ENCODE measurements around the gene AMMECR1. TPM values are rescaled to one million over a fixed set of nuclear protein-coding genes. Genes with fewer than 3 reads are reported as not detected.
A peak's percentile ranks its signal among the peaks of the same experiment; 100 is the strongest.

Gene AMMECR1
- total RNA-seq, 1 donor from 2014 or later: 16.0 TPM

DNA sequence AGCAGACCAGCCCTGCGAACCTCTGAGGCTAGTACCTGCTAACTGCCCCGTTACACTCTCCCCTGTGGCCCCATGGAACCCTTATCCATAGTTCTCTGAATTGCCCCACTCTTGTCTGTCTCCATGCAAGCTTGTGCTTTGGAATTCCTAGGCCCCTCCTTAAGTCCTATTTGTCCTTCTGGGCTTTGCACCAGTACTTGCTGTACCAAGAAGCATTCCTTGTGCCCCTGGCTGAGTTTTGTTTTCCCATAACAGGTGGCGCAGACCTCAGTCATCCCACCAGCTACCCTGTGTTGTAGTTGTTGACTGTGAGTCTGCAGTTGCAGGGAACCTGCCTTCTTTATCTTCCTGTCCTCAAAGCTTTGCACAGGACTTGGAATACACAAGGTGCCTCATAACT lies 147.9 kb downstream of the AMMECR1 start:
- no peaks in the 10 kb centered on the region for H3K27me3 ChIP-seq (ENCODE audit: control insufficient read depth, insufficient read depth, low read length)
- TF ChIP-seq, protein P1, sequence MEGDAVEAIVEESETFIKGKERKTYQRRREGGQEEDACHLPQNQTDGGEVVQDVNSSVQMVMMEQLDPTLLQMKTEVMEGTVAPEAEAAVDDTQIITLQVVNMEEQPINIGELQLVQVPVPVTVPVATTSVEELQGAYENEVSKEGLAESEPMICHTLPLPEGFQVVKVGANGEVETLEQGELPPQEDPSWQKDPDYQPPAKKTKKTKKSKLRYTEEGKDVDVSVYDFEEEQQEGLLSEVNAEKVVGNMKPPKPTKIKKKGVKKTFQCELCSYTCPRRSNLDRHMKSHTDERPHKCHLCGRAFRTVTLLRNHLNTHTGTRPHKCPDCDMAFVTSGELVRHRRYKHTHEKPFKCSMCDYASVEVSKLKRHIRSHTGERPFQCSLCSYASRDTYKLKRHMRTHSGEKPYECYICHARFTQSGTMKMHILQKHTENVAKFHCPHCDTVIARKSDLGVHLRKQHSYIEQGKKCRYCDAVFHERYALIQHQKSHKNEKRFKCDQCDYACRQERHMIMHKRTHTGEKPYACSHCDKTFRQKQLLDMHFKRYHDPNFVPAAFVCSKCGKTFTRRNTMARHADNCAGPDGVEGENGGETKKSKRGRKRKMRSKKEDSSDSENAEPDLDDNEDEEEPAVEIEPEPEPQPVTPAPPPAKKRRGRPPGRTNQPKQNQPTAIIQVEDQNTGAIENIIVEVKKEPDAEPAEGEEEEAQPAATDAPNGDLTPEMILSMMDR (IDR thresholded peaks at IDR 0.05; ENCODE audit: insufficient read depth, low read length, poor library complexity, severe bottlenecking): no peak
- DNase-seq (ENCODE audit: low read depth): no peak
- no peaks in the 10 kb centered on the region for H3K36me3 ChIP-seq (ENCODE audit: control insufficient read depth, insufficient read depth, low read length)
- H3K4me3 ChIP-seq (ENCODE audit: low read depth, low read length): no peak overlapping the region

DNA sequence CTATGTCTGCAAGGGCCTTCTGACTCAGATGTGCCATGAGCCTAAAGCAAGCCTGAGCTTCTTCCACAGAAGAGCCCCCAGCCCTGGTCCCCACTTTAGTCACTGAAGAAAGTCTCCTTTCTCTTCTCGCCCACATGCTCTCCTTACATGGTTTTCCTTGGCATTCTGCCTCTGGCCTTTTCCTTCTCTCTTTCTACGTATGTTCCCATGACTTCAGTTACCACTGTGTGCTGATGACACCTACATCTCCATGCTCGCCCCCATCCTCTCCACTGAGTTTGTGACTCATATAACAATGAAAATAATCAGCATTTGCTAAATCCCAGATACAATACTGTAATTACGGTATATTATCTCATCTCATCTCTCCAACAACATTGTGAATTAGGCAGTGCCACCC lies 149.3 kb downstream of the AMMECR1 start:
- no peaks in the 10 kb centered on the region for H3K27me3 ChIP-seq (ENCODE audit: control insufficient read depth, insufficient read depth, low read length)
- TF ChIP-seq, protein P1 (IDR thresholded peaks at IDR 0.05; ENCODE audit: insufficient read depth, low read length, poor library complexity, severe bottlenecking): no peak
- no peak for DNase-seq (ENCODE audit: low read depth)
- no peaks in the 10 kb centered on the region for H3K36me3 ChIP-seq (ENCODE audit: control insufficient read depth, insufficient read depth, low read length)
- no peak overlapping the region for H3K4me3 ChIP-seq (ENCODE audit: low read depth, low read length)

DNA sequence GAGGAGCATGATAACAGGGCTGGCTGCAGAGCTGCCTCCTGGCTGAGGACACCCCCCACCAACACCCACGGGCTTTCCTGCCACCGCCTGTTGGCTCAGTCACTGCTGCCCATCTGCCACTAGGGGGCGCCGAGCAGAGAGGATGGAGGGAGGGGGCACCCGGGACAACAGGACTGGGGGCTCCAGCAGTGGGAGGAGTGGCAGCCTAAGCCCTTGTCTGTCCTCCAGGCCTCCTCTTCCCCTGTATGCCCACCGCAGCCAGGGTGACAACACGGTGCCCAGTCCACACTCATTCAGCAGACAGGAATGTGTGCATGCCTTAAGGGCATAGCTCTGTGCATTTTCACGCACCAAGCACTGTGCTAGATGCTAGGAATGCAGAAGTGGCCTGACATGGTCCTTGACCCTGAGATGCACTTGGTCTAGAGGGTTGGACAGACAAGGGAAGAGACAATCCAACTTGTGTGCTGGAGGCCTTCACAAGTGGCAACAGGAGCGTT lies 149.9 kb downstream of the AMMECR1 start:
- no peak overlapping the region for H3K4me3 ChIP-seq (ENCODE audit: low read depth, low read length)
- H3K27me3 ChIP-seq (ENCODE audit: control insufficient read depth, insufficient read depth, low read length): no peaks in the 10 kb centered on the region
- no peaks in the 10 kb centered on the region for H3K36me3 ChIP-seq (ENCODE audit: control insufficient read depth, insufficient read depth, low read length)
- DNase-seq (ENCODE audit: low read depth): no peak
- TF ChIP-seq, protein P1 (IDR thresholded peaks at IDR 0.05; ENCODE audit: insufficient read depth, low read length, poor library complexity, severe bottlenecking): peak; percentile 61

DNA sequence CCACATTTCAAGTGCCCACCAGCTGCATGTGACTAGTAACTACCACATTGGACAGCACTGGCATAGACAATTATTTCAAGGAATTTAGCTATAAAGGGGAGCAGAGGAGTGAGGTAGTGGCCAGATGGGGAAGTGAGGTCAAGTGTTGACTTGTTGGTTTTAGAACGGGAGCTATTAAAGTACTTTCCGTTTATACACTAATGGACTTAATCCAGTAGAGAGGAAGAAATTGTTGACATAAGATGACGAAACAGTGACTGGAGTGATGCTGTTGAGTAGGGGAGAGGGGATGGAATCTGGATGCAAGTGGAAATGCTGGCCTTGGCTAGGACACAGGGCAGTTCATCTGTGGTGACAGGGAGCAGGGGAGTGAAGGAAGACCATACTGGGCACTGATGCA lies 154.4 kb downstream of the AMMECR1 start:
- DNase-seq (ENCODE audit: low read depth): no peak
- H3K36me3 ChIP-seq (ENCODE audit: control insufficient read depth, insufficient read depth, low read length): no peaks in the 10 kb centered on the region
- H3K4me3 ChIP-seq (ENCODE audit: low read depth, low read length): no peak overlapping the region
- H3K27me3 ChIP-seq (ENCODE audit: control insufficient read depth, insufficient read depth, low read length): no peaks in the 10 kb centered on the region
- TF ChIP-seq, protein P1 (IDR thresholded peaks at IDR 0.05; ENCODE audit: insufficient read depth, low read length, poor library complexity, severe bottlenecking): no peak

DNA sequence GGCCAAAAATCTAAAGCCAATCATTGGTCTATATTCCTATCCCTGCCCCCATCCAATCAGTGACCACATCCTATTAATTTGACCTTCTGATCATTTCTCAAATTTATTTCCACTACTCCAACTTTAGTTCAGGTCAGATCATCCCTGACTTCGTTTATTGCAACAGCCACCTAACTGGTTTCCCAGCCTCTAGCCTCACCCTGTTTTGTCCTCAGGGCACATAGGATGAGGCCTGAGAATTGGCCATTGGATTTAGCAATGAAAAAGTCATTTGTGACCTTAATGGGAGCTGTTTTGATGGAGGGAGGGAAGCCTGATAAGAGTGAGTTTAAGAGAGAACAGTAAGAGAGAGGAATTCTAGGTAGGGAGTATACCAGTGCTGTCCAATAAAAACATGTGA lies 155.0 kb downstream of the AMMECR1 start:
- H3K4me3 ChIP-seq (ENCODE audit: low read depth, low read length): no peak overlapping the region
- no peaks in the 10 kb centered on the region for H3K27me3 ChIP-seq (ENCODE audit: control insufficient read depth, insufficient read depth, low read length)
- H3K36me3 ChIP-seq (ENCODE audit: control insufficient read depth, insufficient read depth, low read length): no peaks in the 10 kb centered on the region
- TF ChIP-seq, protein P1 (IDR thresholded peaks at IDR 0.05; ENCODE audit: insufficient read depth, low read length, poor library complexity, severe bottlenecking): no peak
- DNase-seq (ENCODE audit: low read depth): no peak

DNA sequence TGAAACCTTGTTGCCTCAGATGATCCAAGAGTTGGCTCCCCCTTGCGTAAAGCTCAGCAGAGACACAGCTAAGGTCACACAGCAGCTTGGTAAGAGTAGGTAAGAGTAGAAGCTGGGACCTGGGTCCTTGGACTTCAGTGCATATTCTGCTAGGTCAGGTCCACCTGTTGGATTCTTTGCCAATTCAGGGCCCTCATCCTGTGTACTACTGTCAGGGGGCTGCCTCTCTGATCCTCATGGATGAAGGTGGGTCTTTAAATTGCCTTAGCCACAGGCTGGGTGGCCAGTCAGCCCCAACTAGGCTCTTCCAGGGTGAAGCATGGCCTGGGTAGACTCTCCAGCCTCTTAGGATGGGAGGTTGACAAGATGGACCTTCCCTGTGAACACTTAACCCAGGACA lies 155.8 kb downstream of the AMMECR1 start:
- Histone ChIP-seq H3K4me3 (ENCODE audit: low read depth, low read length) (no peak overlapping the region), H3K27me3 (ENCODE audit: control insufficient read depth, insufficient read depth, low read length) (no peaks in the 10 kb centered on the region), H3K36me3 (ENCODE audit: control insufficient read depth, insufficient read depth, low read length) (no peaks in the 10 kb centered on the region)
- no peak for DNase-seq (ENCODE audit: low read depth)
- TF ChIP-seq, protein P1 (IDR thresholded peaks at IDR 0.05; ENCODE audit: insufficient read depth, low read length, poor library complexity, severe bottlenecking): no peak
